Ureter (tissue), 1 donor: ENCODE results near the gene DCXR. TPM values are rescaled to one million over a fixed set of nuclear protein-coding genes. Genes with fewer than 3 reads are reported as not detected.
A peak's percentile ranks its signal among the peaks of the same experiment; 100 is the strongest.

Source experiments
- DNase-seq: peaks from one replicate; pipeline ENCODE4 v3.0.0-alpha.2; 2020; ENCODE audit warnings: low spot score
- total RNA-seq: library from RNA; stranded (reverse); gene quantifications from one replicate; pipeline ENCODE4 v1.2.4, GENCODE V29; 2023
- donor health status: DM: yes; HTN: yes; CAD: no.

Gene DCXR
- total RNA-seq, 1 donor from 2014 or later: 176 TPM

DNA sequence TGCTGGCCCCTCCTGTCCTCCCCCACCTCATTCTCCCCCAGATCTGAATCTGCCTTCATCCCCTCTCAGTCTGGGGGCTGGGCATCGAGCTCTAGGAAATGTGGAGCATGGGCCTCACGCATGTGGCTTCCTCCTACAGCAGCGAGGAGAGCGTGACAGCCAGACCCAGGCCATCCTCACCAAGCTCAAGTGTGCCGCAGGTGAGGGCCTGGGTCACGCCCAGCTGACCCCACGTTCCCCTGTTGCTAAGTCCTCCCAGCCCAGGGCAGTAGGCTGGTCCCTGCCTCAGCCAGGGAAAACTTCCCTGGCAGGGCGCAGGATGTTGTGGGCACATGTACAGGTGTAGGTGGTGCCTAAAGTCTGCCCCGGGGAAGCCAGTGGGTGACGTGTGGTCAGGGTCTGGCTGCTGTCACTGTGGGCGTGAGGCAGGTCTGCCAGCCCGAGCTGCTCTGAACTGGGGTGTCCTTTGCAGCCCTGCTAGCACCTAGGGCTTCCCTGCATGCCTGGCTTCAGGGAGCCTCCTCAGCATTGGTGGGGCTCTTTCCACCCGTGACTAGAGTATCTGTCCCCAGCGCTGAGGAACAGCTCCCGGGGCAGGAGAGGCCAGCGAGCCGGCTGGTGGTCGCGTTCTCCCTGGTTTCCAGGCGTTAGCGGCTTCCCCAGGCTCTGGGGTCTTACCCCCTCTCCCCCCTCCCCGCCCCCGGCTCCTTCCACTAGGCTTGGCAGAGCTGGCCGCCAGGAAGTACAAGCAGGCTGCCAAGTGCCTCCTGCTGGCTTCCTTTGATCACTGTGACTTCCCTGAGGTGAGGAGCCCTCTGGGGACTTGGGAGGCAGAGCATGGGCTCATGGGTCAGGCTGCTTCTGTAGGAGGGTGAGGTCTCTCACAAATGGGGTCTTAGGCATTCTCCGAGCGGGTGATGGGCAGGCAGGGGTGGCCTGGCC is 17.8 kb upstream of the DCXR start:
- no peak for DNase-seq

DNA sequence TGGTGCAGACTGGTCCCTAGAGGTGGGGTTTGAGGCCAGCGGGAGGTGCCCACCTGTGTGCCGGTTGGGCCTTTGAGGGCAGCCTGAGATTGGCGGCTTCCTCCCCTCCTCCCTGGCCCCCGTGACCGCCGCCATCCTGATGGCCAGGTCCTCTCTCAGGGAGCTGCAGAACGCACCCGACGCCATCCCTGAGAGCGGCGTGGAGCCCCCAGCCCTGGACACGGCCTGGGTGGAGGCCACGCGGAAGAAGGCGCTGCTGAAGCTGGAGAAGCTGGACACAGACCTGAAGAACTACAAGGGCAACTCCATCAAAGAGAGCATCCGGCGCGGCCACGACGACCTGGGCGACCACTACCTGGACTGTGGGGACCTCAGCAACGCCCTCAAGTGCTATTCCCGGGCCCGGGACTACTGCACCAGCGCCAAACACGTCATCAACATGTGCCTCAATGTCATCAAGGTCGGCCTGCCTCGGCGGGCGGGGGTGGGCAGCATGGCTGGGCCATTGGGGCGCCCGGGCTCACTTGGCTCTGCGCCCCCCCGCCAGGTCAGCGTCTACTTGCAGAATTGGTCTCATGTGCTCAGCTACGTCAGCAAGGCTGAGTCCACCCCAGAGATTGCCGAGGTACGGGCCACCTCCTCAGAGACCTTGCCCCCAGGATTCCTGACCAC is 17.0 kb upstream of the DCXR start:
- no peak for DNase-seq

DNA sequence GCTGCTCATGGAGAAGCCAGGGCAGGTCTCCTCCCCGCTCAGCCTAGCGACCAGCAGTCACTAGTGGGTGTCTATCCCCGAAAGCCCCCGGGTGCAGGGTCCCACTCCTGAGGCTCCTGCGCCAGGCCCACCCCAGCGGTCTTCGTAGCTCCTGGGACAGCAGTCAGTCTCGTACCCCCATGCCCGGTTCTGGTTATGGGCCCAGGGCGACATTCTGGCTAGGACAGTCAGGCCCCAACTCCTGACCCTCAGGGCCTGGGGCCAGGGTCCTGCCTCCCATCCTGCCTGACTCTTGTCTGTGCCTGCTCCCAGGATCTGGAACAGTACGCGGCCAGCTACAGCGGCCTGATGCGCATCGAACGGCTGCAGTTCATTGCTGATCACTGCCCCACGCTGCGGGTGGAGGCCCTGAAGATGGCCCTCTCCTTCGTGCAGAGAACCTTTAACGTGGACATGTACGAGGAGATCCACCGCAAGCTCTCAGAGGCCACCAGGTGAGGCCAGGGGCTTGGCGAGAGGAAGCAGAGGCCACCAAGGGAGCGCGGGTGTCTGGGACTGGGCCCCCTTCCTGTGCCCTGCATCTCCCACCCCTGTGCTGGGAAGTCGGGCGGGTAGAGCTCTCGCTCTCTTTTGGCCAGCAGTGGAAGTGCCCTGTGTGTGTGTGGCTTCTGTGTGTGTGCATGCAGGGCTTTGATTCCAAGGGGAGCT is 16.2 kb upstream of the DCXR start:
- DNase-seq: no peak

DNA sequence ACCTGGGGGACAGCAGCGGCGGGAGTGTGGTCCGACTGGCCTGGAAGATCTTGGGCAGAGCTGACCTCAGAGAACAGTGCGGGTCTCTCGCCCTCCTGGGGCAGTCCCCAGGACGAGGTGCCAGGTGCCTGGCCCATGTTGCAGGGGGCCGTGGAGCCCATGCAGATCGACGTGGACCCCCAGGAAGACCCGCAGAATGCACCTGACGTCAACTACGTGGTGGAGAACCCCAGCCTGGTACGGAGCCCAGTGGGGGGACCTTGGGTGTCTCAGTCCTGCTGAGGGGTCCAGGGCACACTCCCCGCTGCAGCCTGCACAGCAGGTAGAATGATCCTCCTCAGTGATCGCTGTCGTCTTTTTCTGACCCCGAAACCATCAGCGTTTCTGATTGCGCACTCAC is 15.6 kb upstream of the DCXR start:
- no peak for DNase-seq

DNA sequence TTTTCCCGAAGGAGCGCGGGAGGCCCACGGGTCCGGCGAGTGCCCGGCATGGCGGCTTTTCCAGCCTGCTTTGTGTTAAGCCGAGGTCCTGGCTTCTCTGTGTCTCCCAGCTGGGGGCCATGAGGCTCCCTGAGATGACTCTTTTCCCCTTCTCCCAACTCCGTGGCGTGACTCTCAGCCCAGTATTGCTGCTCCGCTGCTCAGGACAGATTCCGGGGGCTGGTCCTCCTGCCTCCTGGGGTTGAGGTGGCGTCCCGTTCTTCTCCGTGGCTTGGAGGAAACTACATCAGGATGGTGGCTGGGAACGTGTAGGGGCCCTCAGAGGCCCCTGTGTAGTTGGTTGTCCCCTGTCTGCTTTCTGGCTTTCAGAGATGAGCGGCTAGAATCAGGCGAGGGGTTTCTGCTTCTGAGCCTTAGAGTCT is 15.2 kb upstream of the DCXR start:
- DNase-seq: no peak

DNA sequence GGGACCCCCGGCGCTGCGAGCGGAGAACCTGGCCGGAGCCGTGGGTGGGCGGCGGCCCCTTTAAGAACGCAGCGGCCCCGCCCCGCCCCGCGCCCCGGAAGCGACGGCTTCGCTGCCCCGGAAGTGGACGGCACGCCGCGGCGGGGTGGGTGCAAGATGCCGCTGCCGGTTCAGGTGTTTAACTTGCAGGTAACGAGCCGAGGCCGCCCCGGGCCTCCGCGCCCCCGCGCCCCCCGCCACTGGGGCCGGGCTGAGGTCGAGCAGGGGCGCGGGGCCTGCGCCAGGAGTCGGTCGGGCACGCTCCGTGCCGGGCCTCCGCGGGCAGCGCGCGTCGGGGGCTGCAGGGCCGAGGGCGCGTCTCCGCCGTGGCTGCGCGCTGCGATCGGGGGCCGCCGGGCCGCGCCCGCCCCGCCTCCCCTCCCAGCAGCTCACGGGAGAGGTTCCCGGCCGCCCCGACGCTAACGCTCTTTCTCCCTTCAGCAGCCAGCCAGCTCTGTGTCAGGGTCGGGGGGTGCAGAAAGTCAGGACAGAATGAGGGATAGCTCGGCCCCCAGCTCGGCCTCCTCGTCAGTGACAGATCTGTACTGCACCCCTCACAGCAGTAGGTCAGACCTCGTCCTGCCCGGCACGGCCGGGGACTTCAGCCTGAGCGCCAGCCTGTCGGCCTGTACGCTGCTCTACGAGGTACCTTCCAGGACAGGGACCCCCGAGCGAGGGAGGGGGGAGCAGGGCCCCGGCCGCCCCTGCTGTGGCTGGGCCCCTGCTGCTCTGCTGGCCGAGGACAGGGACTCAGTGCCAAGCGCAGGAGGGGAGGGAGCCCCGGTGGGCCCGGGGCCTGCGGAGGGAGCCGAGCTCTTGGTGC is 14.5 kb upstream of the DCXR start, which contains the start of the genes GPS1 and RFNG:
Gene GPS1 (plus strand): TSS at position 123 of the 862 bp plus-strand sequence. CDS start 34 bp downstream, at position 157.
Gene RFNG (minus strand): TSS at position 36 of the 862 bp plus-strand sequence. CDS start 45 bp downstream, outside the sequence.
- DNase-seq: peak; percentile 80

DNA sequence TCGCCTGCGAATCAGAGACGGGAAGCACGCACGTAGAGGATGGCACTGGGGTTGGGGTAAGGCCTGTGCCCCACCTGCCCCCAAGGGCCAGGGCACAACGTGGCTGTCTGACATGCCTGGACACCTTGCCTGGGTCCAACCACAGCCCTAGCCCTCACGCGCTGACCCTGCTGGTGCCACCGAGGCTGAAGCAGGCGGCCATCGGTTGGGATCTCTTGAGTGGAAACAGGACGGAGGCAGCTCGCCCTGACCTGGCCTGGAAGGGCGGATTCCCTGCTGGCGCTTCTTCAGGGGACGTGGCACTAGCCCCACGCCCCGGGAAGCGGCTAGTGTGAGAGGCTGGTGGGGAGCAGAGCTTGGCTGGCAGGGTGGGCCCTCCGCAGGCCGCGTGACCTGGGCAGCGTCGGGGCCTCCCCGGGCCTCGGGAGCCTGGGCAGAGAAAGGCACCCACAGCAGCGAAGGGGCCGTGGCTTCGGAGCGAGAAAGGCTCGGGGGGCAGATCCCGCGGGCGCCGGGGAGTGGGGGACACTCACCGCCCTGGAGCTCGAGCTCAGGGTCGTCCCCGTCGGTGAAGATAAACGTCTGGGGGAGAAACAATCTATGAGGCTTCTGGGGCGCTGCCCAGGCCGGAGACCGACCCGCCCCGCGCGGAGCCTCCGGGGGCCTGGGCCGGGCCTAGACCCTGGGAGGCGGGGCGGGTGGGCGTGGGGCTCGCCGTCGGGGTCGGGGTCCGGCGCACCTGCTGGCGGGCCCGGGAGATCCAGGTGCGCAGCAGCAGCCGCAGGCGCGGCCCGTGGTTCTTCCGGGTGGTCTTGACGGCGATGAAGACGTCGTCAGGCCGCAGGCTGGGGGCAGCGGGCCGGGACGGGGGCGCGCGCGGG is 13.5 kb upstream of the DCXR start:
- DNase-seq: no peak

DNA sequence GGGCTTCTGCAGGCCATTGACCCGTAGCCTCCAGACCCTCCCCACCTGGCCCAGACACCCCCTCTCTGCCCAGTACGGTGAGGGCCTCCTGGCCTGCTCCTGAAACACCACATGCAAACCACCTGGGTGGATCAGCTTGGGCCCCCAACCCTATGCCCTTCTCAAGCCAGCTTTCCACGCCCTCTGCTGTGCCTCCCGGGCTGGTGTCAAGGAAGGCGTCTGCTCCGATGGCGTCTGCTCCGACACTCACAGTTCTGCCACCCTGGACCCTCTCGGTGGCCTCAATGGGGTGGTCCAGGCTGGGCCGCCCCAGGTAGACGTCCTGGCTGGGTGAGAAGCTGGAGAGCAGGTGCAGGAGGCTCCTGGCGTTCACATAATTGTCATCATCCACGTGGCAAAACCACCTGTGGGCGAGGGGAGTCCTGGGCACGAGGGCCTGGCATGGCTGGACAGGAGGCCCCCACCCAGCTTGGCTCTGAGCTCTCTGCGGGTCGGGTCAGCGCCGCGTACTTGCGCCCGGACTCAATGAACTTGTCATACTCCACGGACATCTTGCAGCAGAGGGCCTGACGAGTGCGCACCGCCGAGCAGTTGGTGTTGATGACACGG is 12.8 kb upstream of the DCXR start:
- no peak for DNase-seq

DNA sequence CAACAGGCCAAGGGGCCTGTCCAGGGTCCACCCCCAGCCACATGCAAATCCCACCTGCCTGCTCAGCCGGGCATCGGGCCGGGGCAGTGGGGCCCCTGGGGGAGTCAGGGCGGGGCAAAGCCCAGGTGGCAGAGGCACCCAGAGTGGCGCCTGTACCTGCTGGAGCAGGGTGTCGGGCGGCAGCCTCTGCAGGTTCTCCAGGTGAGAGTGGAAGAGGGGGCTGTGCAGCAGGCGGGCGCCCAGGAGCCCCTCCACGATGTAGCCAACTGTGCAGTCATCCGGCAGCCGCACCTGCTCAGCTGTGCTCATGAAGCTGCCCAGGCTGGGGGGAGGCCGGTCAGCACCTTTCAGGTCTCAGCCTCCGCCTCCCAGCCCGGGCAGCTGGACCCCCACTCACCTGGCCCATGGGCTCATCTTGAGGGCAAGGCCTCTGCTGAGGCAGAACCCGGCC is 12.0 kb upstream of the DCXR start:
- DNase-seq: no peak

DNA sequence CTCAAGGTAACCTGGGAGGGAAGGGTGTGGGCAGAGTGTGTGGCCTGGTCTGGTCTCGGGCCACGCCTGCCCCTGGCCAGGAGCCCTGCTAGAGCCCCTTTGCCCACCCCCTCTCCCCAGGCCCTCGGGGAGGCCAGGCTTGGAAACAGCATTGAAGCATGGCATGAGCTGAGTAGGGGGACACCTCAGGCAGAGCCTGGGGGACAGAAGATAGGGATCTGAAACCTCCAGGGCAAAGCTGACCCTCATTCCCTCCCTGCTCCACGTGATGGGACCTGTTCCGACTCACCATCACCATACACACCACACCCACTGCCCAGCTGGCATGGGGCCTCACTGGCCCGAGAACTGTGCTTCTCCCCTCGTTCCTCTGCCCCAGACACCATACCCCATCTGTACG is 11.6 kb upstream of the DCXR start:
- no peak for DNase-seq

DNA sequence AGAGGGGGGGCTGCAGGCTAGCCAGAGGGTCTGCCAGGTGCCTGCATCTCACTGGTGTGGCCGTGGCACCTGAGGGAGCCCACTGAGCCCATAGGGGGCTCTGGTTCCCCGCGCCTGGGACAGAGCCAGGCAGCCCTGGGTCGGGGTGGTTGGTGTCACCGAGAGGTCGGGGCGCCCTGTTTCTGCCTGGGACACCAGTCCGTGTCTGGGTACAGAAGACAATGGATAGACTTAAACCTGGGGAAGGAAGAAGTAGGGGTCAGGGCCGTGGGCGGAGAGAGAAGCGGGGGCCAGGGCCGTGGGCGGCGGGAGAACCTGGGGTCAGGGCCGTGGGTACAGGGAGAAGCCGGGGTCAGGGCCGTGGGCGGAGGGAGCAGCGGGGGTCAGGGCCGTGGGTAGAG is 11.1 kb upstream of the DCXR start:
- DNase-seq: no peak

DNA sequence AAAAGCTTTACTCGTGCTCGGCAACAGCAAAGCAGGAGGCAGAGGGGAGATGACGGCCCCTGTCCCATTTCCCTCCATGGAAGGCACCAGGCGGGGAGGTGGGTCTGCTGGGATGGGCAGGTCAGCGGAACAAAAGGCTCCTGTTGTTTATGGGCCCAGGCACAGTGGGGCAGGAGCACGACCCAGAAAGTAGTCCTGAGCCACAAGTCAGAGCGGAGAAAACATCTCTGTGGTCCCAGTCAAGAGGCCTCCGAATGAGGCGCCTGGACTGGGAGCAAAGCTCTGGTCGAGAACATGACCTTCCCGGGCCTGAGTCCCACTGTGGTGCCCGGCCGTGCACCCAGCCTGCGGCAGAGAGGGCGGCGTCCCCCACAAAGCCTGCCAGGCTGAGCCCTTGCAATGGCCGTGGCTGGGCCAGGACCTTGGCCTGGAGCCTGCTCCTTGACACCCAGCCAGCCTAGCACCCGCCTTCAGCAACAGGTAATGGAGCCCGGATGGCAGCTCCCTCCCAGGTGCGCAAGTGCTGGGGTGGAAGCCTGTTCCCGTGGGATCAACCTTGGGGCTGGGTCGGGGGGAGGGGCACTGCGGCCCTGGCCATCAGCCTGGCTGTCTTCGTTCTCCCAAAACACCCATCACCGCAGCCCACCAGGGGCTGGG is 10.5 kb upstream of the DCXR start:
- DNase-seq: no peak

DNA sequence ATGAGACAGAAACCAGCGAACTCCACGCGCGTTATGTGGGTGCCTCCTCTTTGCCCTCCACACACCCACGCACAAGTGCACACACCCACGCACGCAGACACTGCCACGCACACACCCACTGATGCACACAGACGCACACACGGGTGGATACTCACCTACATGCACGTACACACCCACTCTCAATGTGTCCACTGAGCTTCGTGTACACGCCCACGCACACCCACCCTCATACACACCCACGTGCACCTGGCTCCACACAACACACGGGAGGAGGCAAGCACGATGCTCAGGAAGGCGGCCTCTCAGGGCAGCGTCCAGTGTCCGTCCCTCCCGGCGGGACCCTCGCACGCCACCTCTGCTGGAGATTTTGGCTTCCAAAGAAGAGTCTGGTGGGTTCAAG is 9.9 kb upstream of the DCXR start:
- no peak for DNase-seq

DNA sequence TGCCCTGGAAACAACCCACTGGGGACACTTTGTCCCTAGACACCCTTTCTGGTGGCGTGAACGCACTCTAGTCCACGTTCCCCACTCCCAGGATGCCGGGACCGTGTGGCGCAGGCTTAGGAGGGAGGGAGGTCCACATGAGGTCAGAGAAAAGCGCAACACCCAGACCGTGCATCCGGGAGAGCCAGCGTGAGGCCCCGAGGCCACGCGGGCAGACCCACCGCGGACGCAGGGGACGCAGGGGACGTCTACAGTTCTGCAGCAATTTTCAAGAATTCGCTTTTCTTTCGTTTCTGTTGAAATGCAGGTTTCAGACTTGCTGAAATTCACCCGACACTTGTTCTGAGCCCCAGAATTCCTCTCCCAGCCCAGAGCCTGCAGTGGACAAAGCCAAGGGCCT is 9.4 kb upstream of the DCXR start:
- DNase-seq: no peak

DNA sequence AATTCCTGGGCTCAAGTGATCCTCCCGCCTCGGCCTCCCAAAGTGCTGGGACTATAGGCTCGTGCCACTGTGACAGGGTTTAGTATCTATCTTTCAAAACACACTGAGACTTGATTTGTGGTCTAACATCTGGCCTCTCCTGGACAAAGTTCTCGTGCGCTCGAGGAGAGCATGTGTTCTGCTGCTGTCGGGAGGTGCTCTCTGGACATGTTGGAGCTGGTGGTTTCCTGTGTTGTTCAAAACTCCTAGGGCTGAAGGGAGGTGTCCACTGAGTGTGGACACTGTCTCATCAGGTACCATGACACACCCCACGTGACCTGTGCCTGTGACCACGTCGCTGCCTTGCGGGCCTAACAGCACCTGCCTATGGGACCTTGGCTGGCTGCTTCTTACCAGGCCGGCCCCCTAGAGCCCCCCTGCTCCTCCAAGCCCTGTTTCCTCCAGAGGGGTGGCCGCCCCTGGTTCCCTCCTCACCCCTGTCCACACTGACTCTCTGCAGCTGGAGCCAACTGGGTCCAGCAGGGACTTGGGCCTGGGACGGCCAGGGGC is 8.5 kb upstream of the DCXR start:
- no peak for DNase-seq

DNA sequence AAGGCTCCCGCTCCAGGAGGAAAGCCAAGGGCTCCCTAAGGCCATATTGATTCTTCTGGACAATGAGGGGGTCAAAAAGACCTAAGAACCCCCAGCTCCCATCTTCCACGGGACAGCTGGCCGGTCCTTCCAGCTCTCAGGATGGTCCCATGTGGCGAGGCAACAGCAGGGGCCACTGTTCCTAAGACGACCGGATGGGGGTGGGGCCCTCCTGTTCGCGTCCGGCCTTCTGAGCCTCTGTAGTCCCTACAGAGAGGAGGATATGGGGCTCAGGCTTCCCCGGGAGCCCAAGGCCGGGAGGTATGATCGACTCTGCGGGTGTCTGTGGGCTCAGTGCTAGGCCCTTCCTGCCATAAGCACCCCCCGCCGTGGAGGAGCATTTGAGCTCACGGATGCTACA is 6.0 kb upstream of the DCXR start:
- DNase-seq: no peak

DNA sequence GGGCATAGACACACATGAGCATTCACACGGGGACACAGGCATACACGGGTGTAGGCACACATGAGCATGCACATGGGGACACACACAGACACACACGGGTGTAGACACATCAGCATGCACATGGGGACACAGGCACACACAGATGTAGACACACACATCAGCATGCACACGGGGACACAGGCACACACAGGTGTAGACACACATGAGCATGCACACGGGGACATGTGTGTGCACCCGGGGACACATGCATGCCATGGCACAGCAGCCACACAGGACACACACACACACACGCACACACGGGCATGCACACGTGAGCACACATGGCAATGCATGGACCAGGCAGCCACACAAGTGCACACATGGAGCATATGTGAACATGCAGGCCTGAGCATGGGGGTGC is 5.2 kb upstream of the DCXR start:
- DNase-seq: no peak

DNA sequence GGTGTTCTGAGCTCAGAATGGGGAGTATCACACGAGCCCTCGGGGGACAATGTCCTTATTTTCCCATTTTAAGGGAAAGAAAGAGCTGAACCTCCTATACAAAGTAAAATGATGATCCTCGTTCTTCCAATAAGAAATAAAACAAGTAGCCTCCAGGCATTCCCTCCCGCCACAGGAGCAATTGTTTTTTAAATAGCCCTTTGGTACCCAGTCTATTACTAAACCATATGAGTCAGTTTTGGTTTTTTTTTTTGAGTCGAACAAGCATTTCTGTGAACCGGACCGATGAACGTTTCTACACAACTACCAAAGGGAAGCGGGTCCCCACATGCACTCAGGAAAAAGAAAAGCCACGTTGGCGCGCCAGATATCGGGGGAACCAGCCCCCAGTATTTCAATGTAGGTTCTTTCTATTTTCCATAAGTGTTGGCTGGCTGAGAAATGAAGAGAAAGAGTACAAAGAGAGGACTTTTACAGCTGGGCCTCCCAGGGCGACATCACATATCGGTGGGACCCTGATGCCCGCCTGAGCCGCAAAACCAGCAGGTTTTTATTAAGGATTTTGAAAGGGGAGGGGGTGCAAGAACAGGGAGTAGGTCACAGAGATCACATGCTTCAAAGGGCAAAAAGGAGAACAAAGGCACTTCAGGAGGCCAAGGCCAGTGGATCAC is 3.8 kb upstream of the DCXR start:
- no peak for DNase-seq
